Natural killer cell (primary cell): ENCODE measurements around the gene LDHB. TPM values are rescaled to one million over a fixed set of nuclear protein-coding genes. Genes with fewer than 3 reads are reported as not detected.

Experiments used
- ATAC-seq, 3 donors: fragments of 150-1000 bp in 2 of 3; fragments of 200-7000 bp in 1 of 3; cut with Tn5 transposase; 1 replicate in 1 of 3; 2 replicates in 2 of 3; pipeline ENCODE4 v1.10.0; 2021; ENCODE audit warnings: mild to moderate bottlenecking in 2 of 3, moderate library complexity in 2 of 3
- DNase-seq, 2 donors: peaks; one replicate each; pipeline versions ENCODE4 v3.0.0 to v3.0.0-alpha.2; 2013 to 2021; ENCODE audit warnings: mixed read lengths in 1 of 2
- H3K27ac ChIP-seq: one replicate; pipeline ENCODE4 v1.5.1; 2013; ENCODE audit warnings: mild to moderate bottlenecking, low read length
- H3K27me3 ChIP-seq: one replicate; pipeline ENCODE4 v1.6.1; 2013; ENCODE audit warnings: low read length; ENCODE audit not compliant: control insufficient read depth, insufficient read depth
- H3K36me3 ChIP-seq: one replicate; pipeline ENCODE4 v1.6.1; 2013; ENCODE audit warnings: low read length; ENCODE audit not compliant: control insufficient read depth, insufficient read depth
- H3K4me1 ChIP-seq: one replicate; pipeline ENCODE4 v1.6.1; 2013; ENCODE audit warnings: low read length; ENCODE audit not compliant: control insufficient read depth, insufficient read depth
- H3K4me3 ChIP-seq: one replicate; pipeline ENCODE4 v1.5.1; 2013; ENCODE audit warnings: low read length
- H3K9me3 ChIP-seq: one replicate; pipeline ENCODE4 v1.6.1; 2013; ENCODE audit warnings: low read length; ENCODE audit not compliant: control insufficient read depth, insufficient read depth
- H3K27ac Mint-ChIP-seq, 2 donors: one replicate each; pipeline ENCODE4 v1.8.0; 2022; ENCODE audit warnings: mild to moderate bottlenecking in 2 of 2, mixed read lengths in 2 of 2, moderate library complexity in 1 of 2
- H3K27me3 Mint-ChIP-seq, 2 donors: one replicate each; pipeline ENCODE4 v1.8.0; 2022; ENCODE audit warnings: low read depth in 2 of 2, mixed read lengths in 2 of 2
- H3K36me3 Mint-ChIP-seq: one replicate; pipeline ENCODE4 v1.8.0; 2022; ENCODE audit warnings: mixed read lengths
- H3K4me1 Mint-ChIP-seq, 2 donors: one replicate each; pipeline ENCODE4 v1.8.0; 2022; ENCODE audit warnings: mixed read lengths in 2 of 2
- H3K4me3 Mint-ChIP-seq: one replicate; pipeline ENCODE4 v1.8.0; 2022; ENCODE audit warnings: mild to moderate bottlenecking, moderate library complexity, mixed read lengths
- H3K9me3 Mint-ChIP-seq, 2 donors: one replicate each; pipeline ENCODE4 v1.8.0; 2022; ENCODE audit warnings: mixed read lengths in 2 of 2
- WGBS: methylation state at CpG from one replicate; pipeline ENCODE4 v1.1.7; 2013; ENCODE audit warnings: missing lambda C conversion rate; ENCODE audit not compliant: insufficient coverage; 5-methylcytosine and 5-hydroxymethylcytosine counted together
- intact Hi-C: fragments of 100-400 bp; cut with micrococcal nuclease; formaldehyde crosslinking; loops from one replicate; pipeline ENCODE4 v1.14.2; 2022
- total RNA-seq, 4 donors: library from RNA; stranded (reverse); fragments of 120-200 nt in 1 of 4; gene quantifications; one replicate each; pipeline versions ENCODE4 v1.2.3 to v1.2.4, GENCODE V29; 2013 to 2022
- TF ChIP-seq, protein P1 (sequence below): fragments of 200-600 bp; IDR thresholded peaks from one replicate; pipeline ENCODE4 v1.8.0; 2022; ENCODE audit warnings: antibody characterized with exemption

LDHB gene
- total RNA-seq, 3 donors from 2014 or later (not counting 1 experiment from before 2014, with no cell fraction given), result 116 to 167 (median 125) TPM

DNA sequence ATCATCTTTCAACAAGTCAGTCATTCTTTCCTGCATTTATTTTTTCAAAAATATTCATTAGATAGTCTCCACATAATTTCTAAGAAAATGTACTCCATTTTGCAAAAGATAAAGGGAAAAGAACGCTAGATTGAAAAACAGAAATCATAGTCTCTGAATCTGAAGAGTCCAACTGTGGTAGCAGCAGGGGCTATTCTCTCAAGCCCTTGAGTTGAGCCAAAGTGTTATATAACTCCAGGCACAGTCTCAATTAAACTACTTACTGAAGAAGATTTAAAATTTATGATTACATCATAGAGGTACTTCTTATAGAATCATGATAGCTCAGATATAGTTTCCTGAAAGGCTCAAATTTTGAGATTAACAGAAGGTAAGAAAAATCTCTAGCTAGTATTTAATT lies 5.8 kb downstream of the LDHB start:
- peaks cover 47% of the 10 kb centered on the region for H3K36me3 ChIP-seq
- intact Hi-C loops, result no loop called here
- Mint-ChIP-seq H3K4me3 (no peak overlapping the region), H3K4me1 (peaks cover 18 to 31% of the 10 kb centered on the region in 2 donors), H3K27me3 (no peaks in the 10 kb centered on the region), H3K36me3 (peaks cover 22% of the 10 kb centered on the region), H3K9me3 (no peaks in the 10 kb centered on the region), H3K27ac (no peak overlapping the region)
- DNase-seq (no peak), ATAC-seq (no peak)
- H3K27ac ChIP-seq, result no peak overlapping the region
- TF ChIP-seq, protein P1, sequence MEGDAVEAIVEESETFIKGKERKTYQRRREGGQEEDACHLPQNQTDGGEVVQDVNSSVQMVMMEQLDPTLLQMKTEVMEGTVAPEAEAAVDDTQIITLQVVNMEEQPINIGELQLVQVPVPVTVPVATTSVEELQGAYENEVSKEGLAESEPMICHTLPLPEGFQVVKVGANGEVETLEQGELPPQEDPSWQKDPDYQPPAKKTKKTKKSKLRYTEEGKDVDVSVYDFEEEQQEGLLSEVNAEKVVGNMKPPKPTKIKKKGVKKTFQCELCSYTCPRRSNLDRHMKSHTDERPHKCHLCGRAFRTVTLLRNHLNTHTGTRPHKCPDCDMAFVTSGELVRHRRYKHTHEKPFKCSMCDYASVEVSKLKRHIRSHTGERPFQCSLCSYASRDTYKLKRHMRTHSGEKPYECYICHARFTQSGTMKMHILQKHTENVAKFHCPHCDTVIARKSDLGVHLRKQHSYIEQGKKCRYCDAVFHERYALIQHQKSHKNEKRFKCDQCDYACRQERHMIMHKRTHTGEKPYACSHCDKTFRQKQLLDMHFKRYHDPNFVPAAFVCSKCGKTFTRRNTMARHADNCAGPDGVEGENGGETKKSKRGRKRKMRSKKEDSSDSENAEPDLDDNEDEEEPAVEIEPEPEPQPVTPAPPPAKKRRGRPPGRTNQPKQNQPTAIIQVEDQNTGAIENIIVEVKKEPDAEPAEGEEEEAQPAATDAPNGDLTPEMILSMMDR, result no peak
- no peaks in the 10 kb centered on the region for H3K27me3 ChIP-seq
- WGBS, result 100% methylated on average over 1 of the region's 1 CpG
- no peak overlapping the region for H3K4me3 ChIP-seq
- no peaks in the 10 kb centered on the region for H3K9me3 ChIP-seq
- peaks cover 1% of the 10 kb centered on the region for H3K4me1 ChIP-seq

DNA sequence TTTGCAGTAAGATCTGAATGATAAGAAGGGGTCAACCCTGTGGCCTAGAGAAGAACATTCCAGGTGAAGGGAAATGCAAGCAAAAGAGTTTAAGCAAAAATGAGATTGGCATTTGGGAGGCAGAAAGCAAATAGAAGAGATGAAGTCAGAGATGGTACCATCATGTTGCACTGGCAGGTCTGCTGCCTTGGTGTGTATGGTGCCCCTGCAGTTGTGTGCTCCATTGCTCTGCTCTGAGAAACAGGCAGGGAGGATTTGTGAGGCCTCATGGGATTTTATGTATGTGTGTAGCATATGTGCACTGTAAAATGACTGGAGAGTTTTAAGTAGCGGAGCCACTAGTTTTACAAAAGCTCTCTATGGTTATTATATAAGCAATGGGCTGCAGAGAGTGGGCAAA lies 6.6 kb downstream of the LDHB start:
- Histone ChIP-seq H3K9me3 (no peaks in the 10 kb centered on the region), H3K4me3 (no peak overlapping the region), H3K27me3 (no peaks in the 10 kb centered on the region), H3K4me1 (no peaks in the 10 kb centered on the region), H3K36me3 (peaks cover 55% of the 10 kb centered on the region), H3K27ac (no peak overlapping the region)
- Mint-ChIP-seq H3K36me3 (peaks cover 27% of the 10 kb centered on the region), H3K4me3 (no peak overlapping the region), H3K27me3 (no peaks in the 10 kb centered on the region), H3K4me1 (peaks cover 9 to 23% of the 10 kb centered on the region in 2 donors), H3K9me3 (no peaks in the 10 kb centered on the region), H3K27ac (no peak overlapping the region)
- no peak for DNase-seq
- 94% methylated on average over 1 of the region's 1 CpG for WGBS
- TF ChIP-seq, protein P1, result no peak
- ATAC-seq, result no peak
- intact Hi-C loops, result no loop called here

DNA sequence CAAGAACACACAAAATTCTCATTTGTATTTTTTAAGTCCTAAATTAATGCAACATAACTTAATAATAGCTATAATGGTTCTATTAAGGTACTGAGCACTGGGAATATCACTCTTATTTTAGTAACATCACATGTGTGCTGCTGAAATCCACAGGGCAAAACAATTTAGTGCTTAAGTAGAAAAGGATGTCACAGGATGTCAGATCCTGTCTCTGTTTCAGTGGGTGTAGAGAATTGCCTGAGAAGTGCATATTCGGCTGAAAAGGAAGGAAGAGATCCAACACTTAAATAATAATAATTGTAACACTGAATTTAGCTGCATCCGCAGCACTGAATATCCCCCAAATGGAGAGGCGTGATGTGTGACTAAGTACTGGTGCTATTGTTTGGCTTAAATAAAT lies 8.6 kb downstream of the LDHB start:
- no peaks in the 10 kb centered on the region for H3K27me3 Mint-ChIP-seq
- H3K4me3 Mint-ChIP-seq, result no peak overlapping the region
- Histone ChIP-seq H3K4me3 (no peak overlapping the region), H3K4me1 (no peaks in the 10 kb centered on the region), H3K27ac (no peak overlapping the region), H3K36me3 (peaks cover 64% of the 10 kb centered on the region), H3K9me3 (no peaks in the 10 kb centered on the region), H3K27me3 (no peaks in the 10 kb centered on the region)
- H3K36me3 Mint-ChIP-seq, result peaks cover 38% of the 10 kb centered on the region
- H3K27ac Mint-ChIP-seq, result no peak overlapping the region
- ATAC-seq, result no peak
- peaks cover 2 to 14% of the 10 kb centered on the region in 2 donors for H3K4me1 Mint-ChIP-seq
- no peaks in the 10 kb centered on the region for H3K9me3 Mint-ChIP-seq
- TF ChIP-seq, protein P1, result no peak
- no peak for DNase-seq
- no CpG with 5 or more reads among the region's 3 CpGs for WGBS
- intact Hi-C loops, result no loop called here

DNA sequence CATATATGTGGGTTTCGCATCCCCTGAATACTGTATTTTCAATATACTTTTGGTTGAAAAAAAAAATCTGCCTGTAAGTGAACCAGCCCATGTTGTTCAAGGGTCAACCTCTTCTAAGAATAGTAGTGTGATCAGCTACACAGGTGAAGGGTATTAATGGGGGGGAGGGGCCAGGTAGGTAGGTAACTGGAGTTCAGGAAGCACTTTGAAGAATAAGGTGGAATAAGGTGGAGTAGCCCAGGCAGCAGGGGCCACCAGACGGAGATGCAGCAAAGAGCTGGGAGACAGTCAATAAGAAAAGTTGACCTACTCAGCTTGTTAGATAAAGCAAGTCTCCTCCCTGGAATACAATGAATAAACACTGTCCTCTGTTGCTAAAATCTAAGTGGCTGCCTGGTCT lies 9.3 kb downstream of the LDHB start:
- H3K36me3 Mint-ChIP-seq, result peaks cover 44% of the 10 kb centered on the region
- no peak overlapping the region for H3K27ac Mint-ChIP-seq
- Histone ChIP-seq H3K36me3 (peaks cover 66% of the 10 kb centered on the region), H3K27ac (no peak overlapping the region), H3K4me3 (no peak overlapping the region), H3K27me3 (no peaks in the 10 kb centered on the region), H3K4me1 (no peaks in the 10 kb centered on the region), H3K9me3 (no peaks in the 10 kb centered on the region)
- 100% methylated on average over 1 of the region's 2 CpGs for WGBS
- no peak overlapping the region for H3K4me3 Mint-ChIP-seq
- ATAC-seq (no peak), DNase-seq (no peak)
- H3K9me3 Mint-ChIP-seq, result no peaks in the 10 kb centered on the region
- TF ChIP-seq, protein P1, result no peak
- no peaks in the 10 kb centered on the region for H3K27me3 Mint-ChIP-seq
- H3K4me1 Mint-ChIP-seq, result peaks cover 5 to 14% of the 10 kb centered on the region in 2 donors
- intact Hi-C loops, result no loop called here
